ENCODE results near the gene LRP1-AS.

LRP1-AS gene

DNA sequence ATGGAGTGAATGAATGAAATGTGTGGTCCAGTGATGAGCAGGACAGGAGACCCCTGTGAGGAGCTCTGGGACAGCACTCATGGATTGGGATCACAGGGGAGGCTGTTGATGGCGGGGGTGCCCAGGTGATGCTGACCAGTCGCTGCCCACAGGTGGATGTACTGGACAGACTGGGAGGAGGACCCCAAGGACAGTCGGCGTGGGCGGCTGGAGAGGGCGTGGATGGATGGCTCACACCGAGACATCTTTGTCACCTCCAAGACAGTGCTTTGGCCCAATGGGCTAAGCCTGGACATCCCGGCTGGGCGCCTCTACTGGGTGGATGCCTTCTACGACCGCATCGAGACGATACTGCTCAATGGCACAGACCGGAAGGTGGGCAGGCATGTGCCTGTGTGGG, 13.3 kb upstream of the LRP1-AS start:
- TF ChIP-seq, protein P1, sequence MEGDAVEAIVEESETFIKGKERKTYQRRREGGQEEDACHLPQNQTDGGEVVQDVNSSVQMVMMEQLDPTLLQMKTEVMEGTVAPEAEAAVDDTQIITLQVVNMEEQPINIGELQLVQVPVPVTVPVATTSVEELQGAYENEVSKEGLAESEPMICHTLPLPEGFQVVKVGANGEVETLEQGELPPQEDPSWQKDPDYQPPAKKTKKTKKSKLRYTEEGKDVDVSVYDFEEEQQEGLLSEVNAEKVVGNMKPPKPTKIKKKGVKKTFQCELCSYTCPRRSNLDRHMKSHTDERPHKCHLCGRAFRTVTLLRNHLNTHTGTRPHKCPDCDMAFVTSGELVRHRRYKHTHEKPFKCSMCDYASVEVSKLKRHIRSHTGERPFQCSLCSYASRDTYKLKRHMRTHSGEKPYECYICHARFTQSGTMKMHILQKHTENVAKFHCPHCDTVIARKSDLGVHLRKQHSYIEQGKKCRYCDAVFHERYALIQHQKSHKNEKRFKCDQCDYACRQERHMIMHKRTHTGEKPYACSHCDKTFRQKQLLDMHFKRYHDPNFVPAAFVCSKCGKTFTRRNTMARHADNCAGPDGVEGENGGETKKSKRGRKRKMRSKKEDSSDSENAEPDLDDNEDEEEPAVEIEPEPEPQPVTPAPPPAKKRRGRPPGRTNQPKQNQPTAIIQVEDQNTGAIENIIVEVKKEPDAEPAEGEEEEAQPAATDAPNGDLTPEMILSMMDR (conservative IDR thresholded peaks at IDR 0.05; ENCODE audit: low read depth, low read length) = no peak
- Histone ChIP-seq H3K4me1 (ENCODE audit: low read depth, poor library complexity, severe bottlenecking) (no peaks in the 10 kb centered on the region), H3K27ac (no peak overlapping the region), H4K20me1 (ENCODE audit: insufficient read depth) (no peaks in the 10 kb centered on the region), H3K9ac (no peak overlapping the region), H2AFZ (ENCODE audit: low read depth) (no peak overlapping the region), H3K4me3 (IDR thresholded peaks at IDR 0.05; ENCODE audit: insufficient read depth, low read depth, low read length) (no peak overlapping the region), H3K27me3 (ENCODE audit: insufficient read depth, low read depth) (no peaks in the 10 kb centered on the region; the same call in 1 of the 2 replicates), H3K79me2 (ENCODE audit: insufficient read depth, low read depth) (no peaks in the 10 kb centered on the region), H3K4me2 (no peak overlapping the region), H3K36me3 (ENCODE audit: insufficient read depth) (no peaks in the 10 kb centered on the region)

DNA sequence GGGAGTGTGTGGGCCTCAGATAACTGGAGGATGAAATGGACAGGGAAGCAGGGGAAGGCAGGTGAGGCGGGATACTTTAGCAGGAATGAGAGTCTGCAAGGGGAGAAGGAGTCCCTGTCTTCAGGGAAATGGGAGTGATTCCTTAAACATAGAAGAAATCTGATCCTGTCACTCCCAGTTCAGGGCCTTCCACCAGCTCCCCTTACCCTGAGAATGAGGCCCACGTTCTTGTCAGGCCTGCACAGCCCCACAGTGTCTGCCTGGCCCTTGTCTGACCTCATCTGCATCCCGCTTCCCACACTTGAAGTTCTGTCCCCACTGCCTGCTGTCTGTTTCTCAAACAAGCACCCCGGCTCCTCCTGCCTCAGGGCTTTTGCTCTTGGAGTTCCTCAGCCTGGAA, 12.6 kb upstream of the LRP1-AS start:
- TF ChIP-seq, protein P1 (conservative IDR thresholded peaks at IDR 0.05; ENCODE audit: low read depth, low read length) = no peak
- H3K4me3 ChIP-seq (IDR thresholded peaks at IDR 0.05; ENCODE audit: insufficient read depth, low read depth, low read length) = no peak overlapping the region
- no peak overlapping the region for H3K4me2 ChIP-seq
- no peaks in the 10 kb centered on the region for H3K36me3 ChIP-seq (ENCODE audit: insufficient read depth)
- H3K27me3 ChIP-seq (ENCODE audit: insufficient read depth, low read depth) = no peaks in the 10 kb centered on the region; the same call in 1 of the 2 replicates
- H4K20me1 ChIP-seq (ENCODE audit: insufficient read depth) = no peaks in the 10 kb centered on the region
- no peak overlapping the region for H2AFZ ChIP-seq (ENCODE audit: low read depth)
- no peak overlapping the region for H3K27ac ChIP-seq
- H3K4me1 ChIP-seq (ENCODE audit: low read depth, poor library complexity, severe bottlenecking) = no peaks in the 10 kb centered on the region
- no peak overlapping the region for H3K9ac ChIP-seq
- H3K79me2 ChIP-seq (ENCODE audit: insufficient read depth, low read depth) = no peaks in the 10 kb centered on the region

DNA sequence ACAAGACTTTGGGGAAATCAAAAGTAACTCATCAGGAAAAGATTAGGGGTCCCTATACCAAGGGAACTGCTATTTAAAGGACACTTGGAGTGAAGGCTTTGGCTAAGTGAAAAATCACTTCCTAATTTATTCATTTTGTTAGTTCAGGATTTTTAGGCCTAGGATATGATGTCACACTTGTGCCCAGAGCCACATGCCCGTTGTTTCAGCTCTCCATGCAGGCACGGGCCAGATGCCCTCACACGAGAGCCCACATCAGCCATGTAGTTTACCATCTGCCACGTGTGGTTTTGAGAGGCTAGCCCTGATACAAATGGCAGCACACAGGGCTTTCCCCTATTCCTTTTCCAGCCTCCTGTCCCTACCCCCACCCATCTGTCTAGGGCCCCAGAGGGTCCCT, 11.9 kb upstream of the LRP1-AS start:
- H3K36me3 ChIP-seq (ENCODE audit: insufficient read depth) = no peaks in the 10 kb centered on the region
- no peaks in the 10 kb centered on the region; the same call in 1 of the 2 replicates for H3K27me3 ChIP-seq (ENCODE audit: insufficient read depth, low read depth)
- H3K27ac ChIP-seq = no peak overlapping the region
- no peak overlapping the region for H3K4me3 ChIP-seq (IDR thresholded peaks at IDR 0.05; ENCODE audit: insufficient read depth, low read depth, low read length)
- no peaks in the 10 kb centered on the region for H3K79me2 ChIP-seq (ENCODE audit: insufficient read depth, low read depth)
- no peak overlapping the region for H3K9ac ChIP-seq
- no peaks in the 10 kb centered on the region for H4K20me1 ChIP-seq (ENCODE audit: insufficient read depth)
- TF ChIP-seq, protein P1 (conservative IDR thresholded peaks at IDR 0.05; ENCODE audit: low read depth, low read length) = no peak
- no peaks in the 10 kb centered on the region for H3K4me1 ChIP-seq (ENCODE audit: low read depth, poor library complexity, severe bottlenecking)
- H3K4me2 ChIP-seq = no peak overlapping the region
- H2AFZ ChIP-seq (ENCODE audit: low read depth) = no peak overlapping the region

DNA sequence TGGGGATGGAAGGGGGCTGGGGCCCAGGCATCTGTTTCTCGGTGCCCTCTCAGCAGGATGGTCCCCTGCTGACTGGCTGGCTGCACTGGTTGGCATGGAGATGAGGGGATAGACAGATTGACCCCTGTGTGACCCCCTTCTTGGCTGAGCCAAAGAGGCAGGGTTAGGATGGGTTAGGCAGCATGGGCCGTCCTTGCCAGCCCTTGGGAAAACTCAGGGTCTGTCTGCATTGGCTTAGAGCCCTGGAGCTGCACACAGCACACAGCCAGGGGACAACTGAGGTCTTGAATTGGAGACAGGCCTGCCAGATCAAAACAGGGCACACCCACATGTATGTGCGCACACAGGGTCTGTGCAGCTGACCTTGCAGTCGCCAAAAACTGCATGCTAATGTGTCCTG, 11.2 kb upstream of the LRP1-AS start:
- H3K4me1 ChIP-seq (ENCODE audit: low read depth, poor library complexity, severe bottlenecking) = no peaks in the 10 kb centered on the region
- no peak overlapping the region for H3K4me3 ChIP-seq (IDR thresholded peaks at IDR 0.05; ENCODE audit: insufficient read depth, low read depth, low read length)
- H3K36me3 ChIP-seq (ENCODE audit: insufficient read depth) = no peaks in the 10 kb centered on the region
- H3K4me2 ChIP-seq = no peak overlapping the region
- H3K9ac ChIP-seq = no peak overlapping the region
- H2AFZ ChIP-seq (ENCODE audit: low read depth) = no peak overlapping the region
- TF ChIP-seq, protein P1 (conservative IDR thresholded peaks at IDR 0.05; ENCODE audit: low read depth, low read length) = no peak
- no peaks in the 10 kb centered on the region for H3K79me2 ChIP-seq (ENCODE audit: insufficient read depth, low read depth)
- H3K27me3 ChIP-seq (ENCODE audit: insufficient read depth, low read depth) = no peaks in the 10 kb centered on the region; the same call in 1 of the 2 replicates
- H3K27ac ChIP-seq = no peak overlapping the region
- H4K20me1 ChIP-seq (ENCODE audit: insufficient read depth) = no peaks in the 10 kb centered on the region

All from KMS-11 (cell line).